HepG2 (cell line): ENCODE results near the gene ZNF146. TPM values are rescaled to one million over a fixed set of nuclear protein-coding genes. Genes with fewer than 3 reads are reported as not detected.

Source experiments
- ATF7-NPFF ChIP-seq: sonication (generic); formaldehyde crosslinking; IDR thresholded peaks from 2 replicates; pipeline ENCODE4 v1.8.1; 2023; ENCODE audit warnings: mild to moderate bottlenecking, low read depth, missing genetic modification reagents, moderate library complexity
- HDAC6 ChIP-seq: fragments of 200-600 bp; sonication (generic); IDR thresholded peaks from 2 replicates; pipeline ENCODE4 v1.7.0; 2017; ENCODE audit warnings: mild to moderate bottlenecking, antibody characterized with exemption, low read length, low read depth
- MIXL1 ChIP-seq: IDR thresholded peaks from 2 replicates; pipeline ENCODE4 v1.6.1; 2016
- NKX3-1 ChIP-seq: sonication (generic); formaldehyde crosslinking; IDR thresholded peaks from 2 replicates; pipeline ENCODE4 v1.5.0; 2020; ENCODE audit warnings: missing genetic modification reagents
- PHF8 ChIP-seq: sonication (generic); formaldehyde crosslinking; IDR thresholded peaks from 2 replicates; pipeline ENCODE4 v1.5.0; 2020; ENCODE audit warnings: missing genetic modification reagents
- TBX2 ChIP-seq: sonication (generic); formaldehyde crosslinking; IDR thresholded peaks from 2 replicates; pipeline ENCODE4 v1.5.0; 2020; ENCODE audit warnings: missing genetic modification reagents, mild to moderate bottlenecking, borderline replicate concordance
- U2AF2 ChIP-seq: fragments of 200-400 bp; formaldehyde crosslinking; IDR thresholded peaks from 2 replicates; pipeline ENCODE4 v1.6.1; 2017; ENCODE audit warnings: low read depth, mild to moderate bottlenecking, low read length
- ZNF317 ChIP-seq: sonication (generic); formaldehyde crosslinking; IDR thresholded peaks from 2 replicates; pipeline ENCODE4 v1.5.0; 2020; ENCODE audit warnings: mild to moderate bottlenecking, missing genetic modification reagents
- ZNF34 ChIP-seq: sonication (generic); formaldehyde crosslinking; IDR thresholded peaks from 2 replicates; pipeline ENCODE4 v1.4.0; 2020; ENCODE audit warnings: mild to moderate bottlenecking, missing genetic modification reagents, borderline replicate concordance
- ZNF530 ChIP-seq: sonication (generic); formaldehyde crosslinking; IDR thresholded peaks from 2 replicates; pipeline ENCODE4 v1.5.0; 2020; ENCODE audit warnings: low read depth, mild to moderate bottlenecking, missing genetic modification reagents
- ZNF598 ChIP-seq: sonication (generic); formaldehyde crosslinking; IDR thresholded peaks from 2 replicates; pipeline ENCODE4 v1.5.1; 2020; ENCODE audit warnings: mild to moderate bottlenecking, missing genetic modification reagents, borderline replicate concordance
- ZNF619 ChIP-seq: sonication (generic); formaldehyde crosslinking; IDR thresholded peaks from 2 replicates; pipeline ENCODE4 v1.4.0; 2020; ENCODE audit warnings: mild to moderate bottlenecking, missing genetic modification reagents
- ZNF75D ChIP-seq: sonication (generic); formaldehyde crosslinking; IDR thresholded peaks from 2 replicates; pipeline ENCODE4 v1.8.1; 2023; ENCODE audit warnings: missing genetic modification reagents, mild to moderate bottlenecking, borderline replicate concordance
- ZNF772 ChIP-seq: sonication (generic); formaldehyde crosslinking; IDR thresholded peaks from 2 replicates; pipeline ENCODE4 v1.5.0; 2020; ENCODE audit warnings: mild to moderate bottlenecking, missing genetic modification reagents
- ZSCAN12 ChIP-seq: sonication (generic); formaldehyde crosslinking; IDR thresholded peaks from 2 replicates; pipeline ENCODE4 v1.9.0; 2021; ENCODE audit warnings: mild to moderate bottlenecking, missing genetic modification reagents
- polyA plus RNA-seq, 8 experiments: library from polyadenylated mRNA; depleted of rRNA in 3 of 8; stranded (reverse) in 7 of 8; unstranded in 1 of 8; fragments of >200 nt; fragmentation: Illumina TruSeq in 4 of 8; extraction: Trizol in 4 of 8; gene quantifications; 2 replicates each; pipeline versions ENCODE4 v1.2.1 to v1.2.3, GENCODE V29; 2011 to 2016; ENCODE audit warnings: low read depth in 4 of 8, missing spikeins in 1 of 8, mixed read lengths in 1 of 8; ENCODE audit not compliant: insufficient read depth in 1 of 8
- total RNA-seq, 5 experiments: library from RNA; depleted of rRNA; stranded (reverse); fragments of >200 nt; fragmentation: Illumina TruSeq; extraction: Trizol; gene quantifications; 2 replicates each; pipeline ENCODE4 v1.2.3, GENCODE V29; 2016; ENCODE audit warnings: low read depth in 1 of 5
- TF ChIP-seq, protein P1 (sequence below): sonication (generic); formaldehyde crosslinking; IDR thresholded peaks from 2 replicates; pipeline ENCODE4 v1.4.0; 2020; ENCODE audit warnings: missing genetic modification reagents, borderline replicate concordance
- TF ChIP-seq, protein P2 (sequence below): sonication (generic); formaldehyde crosslinking; IDR thresholded peaks from 2 replicates; pipeline ENCODE4 v1.4.0; 2020; ENCODE audit warnings: missing genetic modification reagents, borderline replicate concordance
- TF ChIP-seq, protein P3 (sequence below): sonication (generic); formaldehyde crosslinking; IDR thresholded peaks from 2 replicates; pipeline ENCODE4 v1.5.0; 2020; ENCODE audit warnings: mild to moderate bottlenecking, missing genetic modification reagents

ZNF146 gene
- total and polyA plus RNA-seq, 2 of the 13 experiments (the other 11 are each of a cell fraction or from before 2014, with no cell fraction given), result 28.4 to 52.7 TPM

DNA sequence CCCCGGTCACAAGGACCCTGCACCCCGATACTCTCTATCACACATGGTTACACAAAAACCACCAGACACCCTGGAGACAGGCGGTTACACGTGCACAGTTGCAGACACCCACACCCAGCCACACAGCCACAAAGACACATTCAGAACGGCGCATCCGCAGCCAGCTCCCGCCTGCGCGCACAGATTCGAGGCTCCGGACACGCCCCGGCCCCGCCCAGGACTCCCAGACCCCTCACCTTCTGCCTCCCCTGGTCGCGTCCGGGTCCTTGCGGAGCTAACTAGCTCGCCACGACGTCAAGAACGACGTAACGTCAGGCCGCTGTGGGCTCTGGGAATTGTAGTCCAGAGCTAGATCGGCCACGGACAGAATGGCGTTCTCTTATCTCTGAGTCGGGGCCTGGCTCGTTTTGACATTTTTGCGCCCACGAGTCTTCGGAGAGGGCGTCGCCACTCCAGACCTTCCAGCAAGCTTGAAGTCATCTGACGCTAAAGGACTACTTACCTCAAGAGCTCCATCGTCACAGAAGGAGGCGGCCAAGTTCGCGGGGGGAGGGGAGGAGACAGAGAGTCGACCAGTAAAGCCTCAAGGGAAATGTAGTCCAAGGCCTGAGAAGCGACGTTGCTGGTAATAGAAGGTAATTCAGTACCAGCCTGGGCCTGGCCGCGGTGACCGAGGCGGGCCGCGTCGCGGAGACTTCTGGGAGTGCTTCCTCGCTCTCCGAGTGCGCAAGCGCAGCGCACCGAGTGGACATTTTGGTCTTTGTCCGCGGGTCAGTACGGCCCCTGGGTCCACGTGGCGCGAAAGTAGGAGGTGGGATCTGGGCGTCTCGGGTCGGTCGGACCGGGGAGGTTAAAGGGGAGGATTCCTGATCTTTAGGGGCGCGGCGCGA is at the start of gene ZNF146, which contains the start of gene ZNF565 (continued):
- TF ChIP-seq ZNF772, result 0 out of 2 replicates have a peak, but pooled peaks have one; percentile 67
- TF ChIP-seq HDAC6, result no peak
- TF ChIP-seq, protein P1, sequence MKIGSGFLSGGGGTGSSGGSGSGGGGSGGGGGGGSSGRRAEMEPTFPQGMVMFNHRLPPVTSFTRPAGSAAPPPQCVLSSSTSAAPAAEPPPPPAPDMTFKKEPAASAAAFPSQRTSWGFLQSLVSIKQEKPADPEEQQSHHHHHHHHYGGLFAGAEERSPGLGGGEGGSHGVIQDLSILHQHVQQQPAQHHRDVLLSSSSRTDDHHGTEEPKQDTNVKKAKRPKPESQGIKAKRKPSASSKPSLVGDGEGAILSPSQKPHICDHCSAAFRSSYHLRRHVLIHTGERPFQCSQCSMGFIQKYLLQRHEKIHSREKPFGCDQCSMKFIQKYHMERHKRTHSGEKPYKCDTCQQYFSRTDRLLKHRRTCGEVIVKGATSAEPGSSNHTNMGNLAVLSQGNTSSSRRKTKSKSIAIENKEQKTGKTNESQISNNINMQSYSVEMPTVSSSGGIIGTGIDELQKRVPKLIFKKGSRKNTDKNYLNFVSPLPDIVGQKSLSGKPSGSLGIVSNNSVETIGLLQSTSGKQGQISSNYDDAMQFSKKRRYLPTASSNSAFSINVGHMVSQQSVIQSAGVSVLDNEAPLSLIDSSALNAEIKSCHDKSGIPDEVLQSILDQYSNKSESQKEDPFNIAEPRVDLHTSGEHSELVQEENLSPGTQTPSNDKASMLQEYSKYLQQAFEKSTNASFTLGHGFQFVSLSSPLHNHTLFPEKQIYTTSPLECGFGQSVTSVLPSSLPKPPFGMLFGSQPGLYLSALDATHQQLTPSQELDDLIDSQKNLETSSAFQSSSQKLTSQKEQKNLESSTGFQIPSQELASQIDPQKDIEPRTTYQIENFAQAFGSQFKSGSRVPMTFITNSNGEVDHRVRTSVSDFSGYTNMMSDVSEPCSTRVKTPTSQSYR (CRISPR knock-in tag), result peak; percentile 95
- TF ChIP-seq ZNF317 (CRISPR knock-in tag), result peak; percentile 89
- TF ChIP-seq MIXL1 (CRISPR knock-in tag), result peak; percentile 16; the same call in 1 of the 2 replicates
- peak; percentile 70 for TF ChIP-seq TBX2
- peak; percentile 24; the same call in 1 of the 2 replicates for TF ChIP-seq ZNF619 (CRISPR knock-in tag)
- no peak for TF ChIP-seq ZNF530 (CRISPR knock-in tag)
- 0 out of 2 replicates have a peak, but pooled peaks have one; percentile 55 for TF ChIP-seq NKX3-1
- no peak for TF ChIP-seq ZSCAN12
- TF ChIP-seq, protein P2, sequence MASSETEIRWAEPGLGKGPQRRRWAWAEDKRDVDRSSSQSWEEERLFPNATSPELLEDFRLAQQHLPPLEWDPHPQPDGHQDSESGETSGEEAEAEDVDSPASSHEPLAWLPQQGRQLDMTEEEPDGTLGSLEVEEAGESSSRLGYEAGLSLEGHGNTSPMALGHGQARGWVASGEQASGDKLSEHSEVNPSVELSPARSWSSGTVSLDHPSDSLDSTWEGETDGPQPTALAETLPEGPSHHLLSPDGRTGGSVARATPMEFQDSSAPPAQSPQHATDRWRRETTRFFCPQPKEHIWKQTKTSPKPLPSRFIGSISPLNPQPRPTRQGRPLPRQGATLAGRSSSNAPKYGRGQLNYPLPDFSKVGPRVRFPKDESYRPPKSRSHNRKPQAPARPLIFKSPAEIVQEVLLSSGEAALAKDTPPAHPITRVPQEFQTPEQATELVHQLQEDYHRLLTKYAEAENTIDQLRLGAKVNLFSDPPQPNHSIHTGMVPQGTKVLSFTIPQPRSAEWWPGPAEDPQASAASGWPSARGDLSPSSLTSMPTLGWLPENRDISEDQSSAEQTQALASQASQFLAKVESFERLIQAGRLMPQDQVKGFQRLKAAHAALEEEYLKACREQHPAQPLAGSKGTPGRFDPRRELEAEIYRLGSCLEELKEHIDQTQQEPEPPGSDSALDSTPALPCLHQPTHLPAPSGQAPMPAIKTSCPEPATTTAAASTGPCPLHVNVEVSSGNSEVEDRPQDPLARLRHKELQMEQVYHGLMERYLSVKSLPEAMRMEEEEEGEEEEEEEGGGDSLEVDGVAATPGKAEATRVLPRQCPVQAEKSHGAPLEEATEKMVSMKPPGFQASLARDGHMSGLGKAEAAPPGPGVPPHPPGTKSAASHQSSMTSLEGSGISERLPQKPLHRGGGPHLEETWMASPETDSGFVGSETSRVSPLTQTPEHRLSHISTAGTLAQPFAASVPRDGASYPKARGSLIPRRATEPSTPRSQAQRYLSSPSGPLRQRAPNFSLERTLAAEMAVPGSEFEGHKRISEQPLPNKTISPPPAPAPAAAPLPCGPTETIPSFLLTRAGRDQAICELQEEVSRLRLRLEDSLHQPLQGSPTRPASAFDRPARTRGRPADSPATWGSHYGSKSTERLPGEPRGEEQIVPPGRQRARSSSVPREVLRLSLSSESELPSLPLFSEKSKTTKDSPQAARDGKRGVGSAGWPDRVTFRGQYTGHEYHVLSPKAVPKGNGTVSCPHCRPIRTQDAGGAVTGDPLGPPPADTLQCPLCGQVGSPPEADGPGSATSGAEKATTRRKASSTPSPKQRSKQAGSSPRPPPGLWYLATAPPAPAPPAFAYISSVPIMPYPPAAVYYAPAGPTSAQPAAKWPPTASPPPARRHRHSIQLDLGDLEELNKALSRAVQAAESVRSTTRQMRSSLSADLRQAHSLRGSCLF (CRISPR knock-in tag), result peak; percentile 80; the same call in 1 of the 2 replicates
- peak; percentile 64; the same call in 1 of the 2 replicates for TF ChIP-seq ATF7-NPFF
- peak; percentile 95 for TF ChIP-seq PHF8 (CRISPR knock-in tag)
- TF ChIP-seq ZNF598 (CRISPR knock-in tag), result 0 out of 2 replicates have a peak, but pooled peaks have one; percentile 61
- no peak for TF ChIP-seq U2AF2
- no peak for TF ChIP-seq ZNF75D (CRISPR knock-in tag)
- TF ChIP-seq, protein P3, sequence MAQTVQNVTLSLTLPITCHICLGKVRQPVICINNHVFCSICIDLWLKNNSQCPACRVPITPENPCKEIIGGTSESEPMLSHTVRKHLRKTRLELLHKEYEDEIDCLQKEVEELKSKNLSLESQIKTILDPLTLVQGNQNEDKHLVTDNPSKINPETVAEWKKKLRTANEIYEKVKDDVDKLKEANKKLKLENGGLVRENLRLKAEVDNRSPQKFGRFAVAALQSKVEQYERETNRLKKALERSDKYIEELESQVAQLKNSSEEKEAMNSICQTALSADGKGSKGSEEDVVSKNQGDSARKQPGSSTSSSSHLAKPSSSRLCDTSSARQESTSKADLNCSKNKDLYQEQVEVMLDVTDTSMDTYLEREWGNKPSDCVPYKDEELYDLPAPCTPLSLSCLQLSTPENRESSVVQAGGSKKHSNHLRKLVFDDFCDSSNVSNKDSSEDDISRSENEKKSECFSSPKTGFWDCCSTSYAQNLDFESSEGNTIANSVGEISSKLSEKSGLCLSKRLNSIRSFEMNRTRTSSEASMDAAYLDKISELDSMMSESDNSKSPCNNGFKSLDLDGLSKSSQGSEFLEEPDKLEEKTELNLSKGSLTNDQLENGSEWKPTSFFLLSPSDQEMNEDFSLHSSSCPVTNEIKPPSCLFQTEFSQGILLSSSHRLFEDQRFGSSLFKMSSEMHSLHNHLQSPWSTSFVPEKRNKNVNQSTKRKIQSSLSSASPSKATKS (CRISPR knock-in tag), result no peak
- no peak; the same call in 1 of the 2 replicates for TF ChIP-seq ZNF34
